ENCODE data around the gene DOCK1.

Gene DOCK1

DNA sequence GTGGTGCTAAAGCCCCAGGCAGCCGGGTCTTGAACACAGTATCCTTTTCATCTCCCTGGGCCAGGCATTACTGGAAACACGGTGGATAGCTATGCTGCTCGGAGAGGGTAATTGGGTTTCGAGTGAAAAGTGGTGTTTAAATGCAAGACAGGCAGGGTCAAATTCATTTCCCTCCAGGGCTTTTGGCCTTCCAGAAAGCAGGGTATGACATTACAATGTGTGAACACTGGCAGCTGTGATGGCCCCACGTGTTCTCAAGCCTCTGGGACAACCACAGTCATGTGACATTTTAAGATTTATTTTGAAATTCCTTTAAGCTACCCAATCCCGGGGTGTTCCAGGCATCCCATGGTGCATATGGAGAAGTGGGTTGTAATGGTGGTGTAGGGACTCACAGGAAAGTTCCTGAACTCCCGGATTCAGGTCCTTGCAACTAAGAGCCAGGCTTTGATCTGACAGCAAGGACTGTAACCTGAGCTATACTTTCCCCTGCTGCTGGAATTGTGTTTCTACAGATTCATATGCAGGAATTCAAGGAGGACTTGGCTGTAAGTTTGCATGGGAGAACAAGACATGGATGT, 244.4 kb downstream of the DOCK1 start:
- peak; percentile 77 for DNase-seq
- Histone ChIP-seq H3K27ac (ENCODE audit: low read depth, low read length) (peak overlapping the region; percentile 9), H2BK5ac (ENCODE audit: low read length) (no peak overlapping the region), H3K27me3 (ENCODE audit: insufficient read depth, low read length, poor library complexity) (no peaks in the 10 kb centered on the region), H3K9ac (ENCODE audit: low read length) (no peak overlapping the region), H4K5ac (ENCODE audit: low read length) (no peak overlapping the region), H3K56ac (ENCODE audit: low read length) (no peak overlapping the region), H3K18ac (ENCODE audit: low read length) (no peak overlapping the region), H3K36me3 (ENCODE audit: control insufficient read depth, insufficient read depth, low read length) (no peaks in the 10 kb centered on the region), H3K4me1 (ENCODE audit: control insufficient read depth, low read depth, low read length) (no peaks in the 10 kb centered on the region), H4K8ac (ENCODE audit: low read depth, low read length) (no peak overlapping the region), H3K79me2 (ENCODE audit: control insufficient read depth, insufficient read depth, low read length) (no peaks in the 10 kb centered on the region), H3K23ac (ENCODE audit: low read length) (no peak overlapping the region), H3K79me1 (ENCODE audit: low read length) (no peaks in the 10 kb centered on the region), H3K4ac (ENCODE audit: low read depth, low read length) (no peak overlapping the region), H3K4me2 (ENCODE audit: low read length) (no peak overlapping the region), H3K4me3 (ENCODE audit: low read length) (no peak overlapping the region), H2BK15ac (replicated peaks; ENCODE audit: low read depth) (no peak overlapping the region), H2BK120ac (ENCODE audit: low read depth, low read length) (no peak overlapping the region), H2AK5ac (ENCODE audit: low read length) (no peak overlapping the region)
- no CpG with 5 or more reads among the region's 7 CpGs for WGBS (ENCODE audit: extremely low coverage, insufficient coverage, low lambda C conversion rate)

DNA sequence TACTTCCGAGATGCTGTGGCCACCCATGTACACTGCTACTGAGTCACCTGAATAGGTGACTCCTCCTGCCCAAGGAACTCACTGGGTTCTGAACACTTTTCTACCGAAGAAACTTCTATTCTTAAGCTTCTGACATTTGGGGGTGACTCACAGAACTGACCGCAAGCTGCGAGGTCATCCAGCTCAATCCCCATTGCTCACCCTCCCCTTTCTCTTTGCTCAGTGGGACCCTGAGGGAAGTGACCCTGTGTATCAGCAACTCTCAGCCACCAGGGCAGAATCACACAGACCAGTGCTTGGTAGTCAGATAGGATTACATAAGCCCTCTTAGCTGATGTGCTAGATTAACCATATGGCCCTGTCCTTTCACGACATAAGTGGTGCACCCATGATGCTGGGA, 244.9 kb downstream of the DOCK1 start:
- Histone ChIP-seq H3K79me2 (ENCODE audit: control insufficient read depth, insufficient read depth, low read length) (no peaks in the 10 kb centered on the region), H3K9ac (ENCODE audit: low read length) (no peak overlapping the region), H3K56ac (ENCODE audit: low read length) (no peak overlapping the region), H3K27me3 (ENCODE audit: insufficient read depth, low read length, poor library complexity) (no peaks in the 10 kb centered on the region), H2BK15ac (replicated peaks; ENCODE audit: low read depth) (no peak overlapping the region), H3K4me3 (ENCODE audit: low read length) (no peak overlapping the region), H3K4me1 (ENCODE audit: control insufficient read depth, low read depth, low read length) (no peaks in the 10 kb centered on the region), H3K27ac (ENCODE audit: low read depth, low read length) (no peak overlapping the region), H3K79me1 (ENCODE audit: low read length) (no peaks in the 10 kb centered on the region), H4K8ac (ENCODE audit: low read depth, low read length) (no peak overlapping the region), H2BK120ac (ENCODE audit: low read depth, low read length) (no peak overlapping the region), H3K4ac (ENCODE audit: low read depth, low read length) (no peak overlapping the region), H2BK5ac (ENCODE audit: low read length) (no peak overlapping the region), H2AK5ac (ENCODE audit: low read length) (no peak overlapping the region), H3K23ac (ENCODE audit: low read length) (no peak overlapping the region), H3K4me2 (ENCODE audit: low read length) (no peak overlapping the region), H4K5ac (ENCODE audit: low read length) (no peak overlapping the region), H3K36me3 (ENCODE audit: control insufficient read depth, insufficient read depth, low read length) (no peaks in the 10 kb centered on the region), H3K18ac (ENCODE audit: low read length) (no peak overlapping the region)
- WGBS (ENCODE audit: extremely low coverage, insufficient coverage, low lambda C conversion rate), result no CpG with 5 or more reads among the region's 5 CpGs
- peak; percentile 57 for DNase-seq

DNA sequence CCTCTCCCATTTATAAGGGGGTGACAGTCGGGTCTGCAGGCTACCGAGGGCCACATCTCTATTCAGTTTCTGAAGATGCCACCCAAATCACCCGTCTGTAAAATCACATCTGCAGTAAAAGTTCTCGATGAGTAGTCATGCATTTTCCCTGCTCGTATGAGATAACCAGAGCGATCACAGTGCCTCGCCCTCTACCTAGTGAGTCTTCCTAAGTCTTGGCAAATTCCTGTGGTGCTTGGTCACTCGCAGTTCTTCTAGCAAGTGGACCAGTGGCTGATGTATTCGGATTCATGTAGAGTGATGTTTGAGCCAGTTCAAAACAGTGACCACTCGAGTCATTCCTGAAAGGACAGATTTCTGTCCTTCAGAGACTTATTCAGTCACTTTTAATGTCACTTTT, 246.3 kb downstream of the DOCK1 start:
- Histone ChIP-seq H3K18ac (ENCODE audit: low read length) (no peak overlapping the region), H3K9ac (ENCODE audit: low read length) (no peak overlapping the region), H2BK15ac (replicated peaks; ENCODE audit: low read depth) (no peak overlapping the region), H3K23ac (ENCODE audit: low read length) (no peak overlapping the region), H4K8ac (ENCODE audit: low read depth, low read length) (no peak overlapping the region), H2BK120ac (ENCODE audit: low read depth, low read length) (no peak overlapping the region), H2BK5ac (ENCODE audit: low read length) (no peak overlapping the region), H3K4me1 (ENCODE audit: control insufficient read depth, low read depth, low read length) (no peaks in the 10 kb centered on the region), H3K79me1 (ENCODE audit: low read length) (peaks cover 1% of the 10 kb centered on the region), H3K79me2 (ENCODE audit: control insufficient read depth, insufficient read depth, low read length) (no peaks in the 10 kb centered on the region), H2AK5ac (ENCODE audit: low read length) (no peak overlapping the region), H3K4me3 (ENCODE audit: low read length) (no peak overlapping the region), H3K27ac (ENCODE audit: low read depth, low read length) (no peak overlapping the region), H4K5ac (ENCODE audit: low read length) (no peak overlapping the region), H3K27me3 (ENCODE audit: insufficient read depth, low read length, poor library complexity) (no peaks in the 10 kb centered on the region), H3K56ac (ENCODE audit: low read length) (no peak overlapping the region), H3K36me3 (ENCODE audit: control insufficient read depth, insufficient read depth, low read length) (no peaks in the 10 kb centered on the region), H3K4ac (ENCODE audit: low read depth, low read length) (no peak overlapping the region), H3K4me2 (ENCODE audit: low read length) (no peak overlapping the region)
- peak; percentile 61 for DNase-seq
- no CpG with 5 or more reads among the region's 10 CpGs for WGBS (ENCODE audit: extremely low coverage, insufficient coverage, low lambda C conversion rate)

DNA sequence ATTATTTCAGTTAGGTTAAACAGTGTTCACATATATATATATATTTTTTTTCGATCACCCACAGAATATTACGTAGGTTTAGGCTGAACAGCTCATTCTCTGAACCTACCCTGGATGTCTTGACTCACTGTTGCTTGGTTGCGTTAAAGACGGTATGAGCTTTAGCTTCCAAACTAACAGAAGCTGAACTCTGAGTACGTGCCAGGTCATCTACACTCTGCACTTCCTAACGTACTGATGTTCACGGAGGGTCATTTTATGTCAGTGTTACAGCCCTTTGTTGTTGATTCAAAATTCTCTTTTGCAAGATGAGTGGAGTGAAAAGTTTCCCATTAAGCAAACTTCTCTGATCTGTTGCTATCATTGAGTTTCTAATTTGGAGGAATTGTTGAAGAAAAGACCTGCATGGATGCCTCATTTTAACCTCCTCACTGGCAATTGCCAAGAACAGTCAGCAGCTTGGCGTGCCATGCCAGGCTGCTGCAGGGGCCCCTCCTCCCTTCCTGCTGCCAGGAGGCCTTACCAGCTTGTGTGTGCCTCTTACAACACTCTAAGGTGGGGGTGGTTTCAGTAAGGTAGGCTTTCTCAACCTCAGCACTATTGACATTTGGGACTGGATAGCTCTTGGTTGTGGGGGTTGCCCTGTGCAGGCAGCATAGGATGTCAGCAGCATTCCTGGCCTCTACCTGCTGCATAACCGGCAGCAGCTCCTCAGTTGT, 246.9 kb downstream of the DOCK1 start:
- peak; percentile 48 for DNase-seq
- no CpG with 5 or more reads among the region's 9 CpGs for WGBS (ENCODE audit: extremely low coverage, insufficient coverage, low lambda C conversion rate)
- no peak overlapping the region for H4K8ac ChIP-seq (ENCODE audit: low read depth, low read length)

DNA sequence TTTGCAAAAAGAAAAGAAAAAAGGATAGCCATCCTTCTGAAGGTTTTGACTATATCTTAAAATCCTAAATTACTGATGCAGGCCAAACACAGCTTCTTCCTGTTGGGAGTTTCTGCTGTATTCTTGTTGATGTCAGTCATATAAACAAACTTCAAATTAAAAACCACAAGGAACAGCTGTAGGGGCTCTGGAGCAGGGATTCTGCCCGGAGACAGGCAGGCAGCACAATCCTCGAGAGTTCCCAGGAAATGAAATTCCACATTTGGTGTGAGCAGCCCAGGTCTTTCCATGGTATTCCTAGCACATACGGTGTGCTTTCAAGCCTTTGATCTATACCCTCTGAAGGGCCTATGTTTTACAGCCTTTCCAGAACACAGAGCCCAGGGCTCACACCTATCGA, 248.0 kb downstream of the DOCK1 start:
- no peak overlapping the region for H4K5ac ChIP-seq (ENCODE audit: low read length)
- no peak overlapping the region for H4K8ac ChIP-seq (ENCODE audit: low read depth, low read length)
- H3K27ac ChIP-seq (ENCODE audit: low read depth, low read length), result no peak overlapping the region
- H3K4me3 ChIP-seq (ENCODE audit: low read length), result no peak overlapping the region
- no peaks in the 10 kb centered on the region for H3K4me1 ChIP-seq (ENCODE audit: control insufficient read depth, low read depth, low read length)
- H3K36me3 ChIP-seq (ENCODE audit: control insufficient read depth, insufficient read depth, low read length), result no peaks in the 10 kb centered on the region
- H3K79me2 ChIP-seq (ENCODE audit: control insufficient read depth, insufficient read depth, low read length), result no peaks in the 10 kb centered on the region
- H2BK15ac ChIP-seq (replicated peaks; ENCODE audit: low read depth), result no peak overlapping the region
- H3K27me3 ChIP-seq (ENCODE audit: insufficient read depth, low read length, poor library complexity), result no peaks in the 10 kb centered on the region
- H3K18ac ChIP-seq (ENCODE audit: low read length), result no peak overlapping the region
- no CpG with 5 or more reads among the region's 4 CpGs for WGBS (ENCODE audit: extremely low coverage, insufficient coverage, low lambda C conversion rate)
- H3K4ac ChIP-seq (ENCODE audit: low read depth, low read length), result no peak overlapping the region
- H3K79me1 ChIP-seq (ENCODE audit: low read length), result peaks cover 1% of the 10 kb centered on the region
- H3K4me2 ChIP-seq (ENCODE audit: low read length), result no peak overlapping the region
- no peak for DNase-seq
- H3K56ac ChIP-seq (ENCODE audit: low read length), result no peak overlapping the region
- no peak overlapping the region for H2AK5ac ChIP-seq (ENCODE audit: low read length)
- H2BK5ac ChIP-seq (ENCODE audit: low read length), result no peak overlapping the region
- H2BK120ac ChIP-seq (ENCODE audit: low read depth, low read length), result no peak overlapping the region
- no peak overlapping the region for H3K23ac ChIP-seq (ENCODE audit: low read length)
- no peak overlapping the region for H3K9ac ChIP-seq (ENCODE audit: low read length)

More for the DNA sequence above, 246.9 kb downstream of the DOCK1 start:
- no peak overlapping the region for H2BK5ac ChIP-seq (ENCODE audit: low read length)
- no peak overlapping the region for H3K4me3 ChIP-seq (ENCODE audit: low read length)
- no peak overlapping the region for H4K5ac ChIP-seq (ENCODE audit: low read length)
- no peak overlapping the region for H3K9ac ChIP-seq (ENCODE audit: low read length)
- no peak overlapping the region for H3K27ac ChIP-seq (ENCODE audit: low read depth, low read length)
- H2AK5ac ChIP-seq (ENCODE audit: low read length), result no peak overlapping the region
- no peaks in the 10 kb centered on the region for H3K27me3 ChIP-seq (ENCODE audit: insufficient read depth, low read length, poor library complexity)
- no peaks in the 10 kb centered on the region for H3K36me3 ChIP-seq (ENCODE audit: control insufficient read depth, insufficient read depth, low read length)
- H3K79me2 ChIP-seq (ENCODE audit: control insufficient read depth, insufficient read depth, low read length), result no peaks in the 10 kb centered on the region
- H2BK15ac ChIP-seq (replicated peaks; ENCODE audit: low read depth), result no peak overlapping the region
- H3K4me2 ChIP-seq (ENCODE audit: low read length), result no peak overlapping the region
- peaks cover 1% of the 10 kb centered on the region for H3K79me1 ChIP-seq (ENCODE audit: low read length)
- no peak overlapping the region for H3K4ac ChIP-seq (ENCODE audit: low read depth, low read length)
- H2BK120ac ChIP-seq (ENCODE audit: low read depth, low read length), result no peak overlapping the region
- no peaks in the 10 kb centered on the region for H3K4me1 ChIP-seq (ENCODE audit: control insufficient read depth, low read depth, low read length)
- no peak overlapping the region for H3K56ac ChIP-seq (ENCODE audit: low read length)
- H3K23ac ChIP-seq (ENCODE audit: low read length), result no peak overlapping the region
- H3K18ac ChIP-seq (ENCODE audit: low read length), result no peak overlapping the region

Data from mesendoderm (in vitro differentiated cells).